ENCODE measurements around the gene C1orf167.

The C1orf167 gene

DNA sequence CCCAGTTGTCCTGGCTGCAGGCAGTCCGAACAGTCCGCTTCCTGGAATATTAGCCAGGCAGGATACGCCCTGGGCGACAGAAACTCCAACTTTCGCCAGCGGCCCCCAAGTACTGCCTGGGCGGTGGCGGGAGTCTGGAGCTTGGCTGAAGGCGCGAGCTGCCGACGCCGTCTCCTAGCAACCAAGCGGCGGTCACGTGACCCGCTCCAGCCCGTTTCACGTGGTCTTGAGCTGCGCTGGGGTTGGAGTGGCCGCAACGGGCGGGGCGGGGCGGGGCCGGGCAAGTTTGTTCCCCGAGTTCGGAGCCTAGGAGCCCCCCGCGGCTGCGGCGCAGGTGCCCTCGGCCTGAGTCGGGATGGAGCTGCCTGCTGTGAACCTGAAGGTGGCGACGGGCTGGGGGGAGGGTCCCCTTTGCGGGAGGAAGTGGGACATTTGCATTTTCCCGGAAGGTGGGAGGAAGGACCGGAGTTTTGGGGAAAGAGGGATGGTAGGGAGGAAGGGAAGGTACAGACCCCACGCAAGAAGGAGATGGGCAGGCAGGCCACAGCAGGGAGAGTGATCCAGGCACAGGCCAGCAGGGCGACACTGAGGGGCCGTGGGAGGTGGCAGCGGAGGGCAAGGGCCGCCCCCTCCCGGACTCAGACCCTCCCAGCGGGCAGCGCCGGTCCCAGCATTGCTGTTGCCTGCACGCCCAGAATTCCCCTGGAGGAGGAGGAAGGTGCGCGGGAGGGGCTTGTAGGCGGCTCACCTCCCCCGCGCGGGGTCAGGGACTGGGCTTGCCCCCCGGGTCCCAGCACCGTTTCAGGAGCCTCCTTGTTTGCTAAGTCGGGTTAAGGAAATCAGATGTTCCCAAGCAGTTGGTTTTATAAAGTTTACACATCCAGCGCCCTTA, 25.9 kb upstream of the C1orf167 start, which contains the start of gene AGTRAP:
AGTRAP (plus strand) TSS at position 283 of the 892 bp plus-strand sequence; CDS start at position 356, 73 bp downstream.
- DNase-seq (ENCODE audit: low read depth) = peak; percentile 72

DNA sequence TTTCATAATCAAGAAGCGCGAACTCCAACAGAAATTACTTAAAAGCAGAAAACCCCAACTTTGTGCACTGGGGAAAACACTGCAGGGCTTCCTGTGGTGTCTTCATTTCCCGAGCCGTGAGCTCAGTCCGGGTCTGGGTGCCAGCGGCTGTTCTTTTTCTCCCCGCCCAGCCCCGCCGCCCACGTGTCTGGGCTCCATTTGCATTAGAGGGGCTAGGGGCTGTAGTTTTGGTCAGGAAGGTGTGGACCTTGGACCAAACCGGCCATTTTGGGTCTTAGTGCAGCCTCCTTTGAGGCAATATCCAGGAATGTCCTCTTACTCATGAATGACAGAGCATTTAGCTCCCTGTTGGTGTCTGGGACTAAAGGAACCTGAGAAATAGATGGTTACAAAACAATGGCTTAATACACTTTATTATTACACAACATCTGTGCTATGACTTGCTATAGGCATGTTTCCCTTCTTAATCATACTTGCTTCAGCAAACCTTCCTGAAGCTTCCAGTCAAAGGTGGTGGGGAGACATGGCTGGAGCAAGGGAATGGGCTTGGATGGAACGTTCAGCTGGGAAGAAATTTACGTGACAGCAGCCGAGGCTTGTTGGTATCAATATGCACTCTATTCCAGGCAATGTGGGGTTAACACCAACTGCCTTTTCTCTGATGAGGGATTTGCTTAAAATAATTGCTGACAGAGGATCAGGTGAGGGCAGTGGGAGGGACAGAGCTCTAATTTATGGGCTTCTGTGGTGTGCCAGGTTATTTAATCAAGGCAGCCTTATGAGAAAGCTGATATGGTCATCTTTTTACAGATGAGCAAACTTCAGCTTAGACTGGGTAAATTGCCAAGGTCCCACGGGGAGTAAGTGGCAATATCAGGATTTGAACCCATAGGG, 25.0 kb upstream of the C1orf167 start:
- no peak for DNase-seq (ENCODE audit: low read depth)

DNA sequence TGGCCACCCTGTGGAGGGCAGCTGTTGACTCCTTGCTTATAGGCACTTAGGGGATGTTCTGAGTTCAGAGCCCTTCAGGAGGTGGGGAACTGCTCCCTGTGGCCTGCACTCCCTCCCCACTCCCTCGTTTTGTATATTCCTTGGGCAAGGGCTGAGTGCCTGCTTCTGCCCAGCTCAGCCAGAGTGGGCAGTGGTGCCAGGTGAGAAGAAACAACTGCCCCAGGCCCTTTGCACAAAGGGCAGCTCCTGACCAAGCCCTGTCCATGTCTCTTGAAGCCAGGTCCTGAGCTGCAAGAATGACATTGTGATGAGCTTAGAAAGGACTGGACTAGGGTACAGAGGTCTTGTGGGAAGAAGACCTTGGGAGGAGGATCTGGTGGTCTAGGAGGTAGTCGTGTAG, 23.9 kb upstream of the C1orf167 start:
- no peak for DNase-seq (ENCODE audit: low read depth)

GRCh38 chr1:11738783-11739182, 23.2 kb upstream of the C1orf167 start:
- DNase-seq (ENCODE audit: low read depth) = no peak

DNA sequence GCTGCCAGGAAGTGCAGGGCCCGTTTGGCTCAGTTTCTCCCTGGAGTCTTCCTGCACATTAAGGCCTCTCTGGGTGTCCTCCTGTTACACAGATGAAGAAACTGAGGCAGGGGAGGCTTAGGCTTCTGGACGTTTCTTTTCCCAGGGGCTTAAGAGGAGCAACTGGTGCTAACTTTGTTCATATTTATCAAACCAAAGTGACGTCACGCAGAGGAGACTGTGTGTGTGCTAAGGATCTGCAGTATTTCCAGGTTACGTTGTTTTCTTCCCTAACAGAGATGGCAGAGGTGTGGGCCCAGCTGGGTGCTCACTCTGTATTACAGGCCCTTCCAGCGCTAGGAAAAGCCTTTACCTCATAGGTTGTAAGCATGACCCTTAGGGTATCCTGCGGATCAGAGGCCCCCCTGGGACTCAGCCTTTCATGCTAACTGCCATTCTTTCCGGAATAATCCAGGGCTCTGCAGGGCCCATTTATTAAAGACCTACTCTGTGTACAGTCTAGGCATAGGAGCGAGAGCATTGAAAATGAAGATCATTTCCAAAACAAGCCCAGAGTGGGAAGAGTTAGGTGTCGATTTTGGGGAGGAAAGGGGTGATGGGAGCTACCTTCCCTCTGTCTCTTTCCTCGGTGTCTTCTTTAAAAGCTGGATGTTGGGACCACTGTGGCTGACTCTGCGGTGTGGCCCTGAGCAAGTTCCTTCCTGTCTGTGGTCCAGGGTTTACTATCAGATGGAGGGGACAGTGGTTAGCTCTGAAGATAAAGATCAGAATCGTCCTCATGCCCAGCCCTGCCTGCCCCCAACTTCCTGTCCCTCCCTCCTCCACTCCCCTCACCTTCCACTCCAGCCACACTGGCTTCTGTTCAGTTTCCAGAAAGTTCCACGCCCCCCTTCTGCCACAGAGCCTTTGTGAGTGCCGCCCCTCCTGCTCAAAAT, 21.5 kb upstream of the C1orf167 start:
- no peak for DNase-seq (ENCODE audit: low read depth)

GRCh38 chr1:11741482-11741881, 20.5 kb upstream of the C1orf167 start:
- no peak for DNase-seq (ENCODE audit: low read depth)

- no peak for DNase-seq (ENCODE audit: low read depth)
These were observed 20.0 kb upstream of the C1orf167 start for GRCh38 chr1:11741919-11742558.

GRCh38 chr1:11744287-11744686, 17.7 kb upstream of the C1orf167 start:
- no peak for DNase-seq (ENCODE audit: low read depth)

GRCh38 chr1:11746092-11746491, 15.9 kb upstream of the C1orf167 start:
- DNase-seq (ENCODE audit: low read depth) = no peak

DNA sequence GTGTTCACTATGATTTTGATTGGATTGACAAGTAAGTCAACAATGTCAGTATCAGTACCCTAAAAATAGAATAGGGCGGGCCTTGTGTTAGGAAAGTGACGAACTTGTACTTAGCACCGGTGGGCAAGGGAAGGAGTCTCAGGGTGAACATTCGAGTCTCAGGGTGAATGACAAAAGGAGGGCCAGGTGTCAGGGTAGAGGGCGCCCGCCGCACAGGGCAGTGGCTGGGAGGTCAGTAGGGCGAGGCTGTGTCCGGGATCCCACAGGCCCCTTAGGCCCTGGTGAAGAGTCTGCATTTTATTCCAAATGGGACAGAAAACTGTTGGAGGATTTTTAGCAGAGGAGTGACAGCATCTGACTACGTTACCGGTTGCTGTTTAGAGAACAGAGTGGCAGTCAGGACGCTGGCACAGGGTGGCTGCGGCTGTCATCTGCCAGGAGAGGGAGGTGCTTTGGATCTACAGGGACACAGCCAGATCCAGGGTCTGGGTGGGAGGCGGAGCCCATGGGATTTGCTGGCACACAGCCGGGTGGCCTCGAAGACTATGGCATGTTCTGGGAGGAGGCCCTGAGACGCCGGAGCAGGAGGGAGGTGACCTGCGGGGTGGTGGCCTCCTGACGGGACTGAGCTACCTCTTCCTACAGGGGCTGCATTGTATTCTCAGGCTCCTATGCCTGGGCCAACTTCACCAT, 15.1 kb upstream of the C1orf167 start:
- no peak for DNase-seq (ENCODE audit: low read depth)

DNA sequence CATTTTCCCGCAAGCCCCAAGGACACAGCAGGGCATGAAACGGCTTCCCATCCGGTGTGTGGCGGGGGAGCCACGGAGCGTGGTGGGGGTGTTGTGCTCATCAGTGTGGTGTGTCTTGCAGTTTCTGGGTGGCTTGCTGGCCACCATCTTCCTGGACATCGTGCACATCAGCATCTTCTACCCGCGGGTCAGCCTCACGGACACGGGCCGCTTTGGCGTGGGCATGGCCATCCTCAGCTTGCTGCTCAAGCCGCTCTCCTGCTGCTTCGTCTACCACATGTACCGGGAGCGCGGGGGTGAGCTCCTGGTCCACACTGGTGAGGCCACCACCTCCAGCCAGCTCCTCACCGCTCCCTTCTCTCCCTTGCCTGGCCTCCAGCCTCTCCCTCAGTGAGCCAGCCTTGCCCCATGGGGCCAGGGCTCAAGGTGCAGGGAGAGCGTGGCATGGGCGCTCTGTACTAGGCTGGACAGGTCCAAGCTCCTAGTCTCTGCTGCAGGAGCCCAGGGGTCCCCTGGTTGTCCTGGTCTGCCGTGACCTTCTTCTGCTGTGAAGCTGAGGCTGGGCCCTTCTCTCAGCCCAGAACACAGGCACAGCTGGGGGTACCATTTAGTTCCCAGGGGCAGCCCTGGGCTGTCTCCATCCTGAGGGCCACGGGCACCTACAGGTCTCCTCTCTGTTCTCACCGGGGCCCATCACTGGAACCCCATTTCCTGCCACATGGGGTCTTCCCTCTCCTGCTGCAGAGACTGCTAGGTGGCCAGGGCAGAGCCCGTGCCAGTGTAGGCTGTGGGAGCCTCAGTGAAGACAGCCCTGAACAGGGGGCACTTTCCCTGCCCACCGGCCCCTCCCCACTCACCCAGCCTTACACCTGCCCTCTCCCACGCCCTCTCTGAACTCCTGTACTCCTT, 13.4 kb upstream of the C1orf167 start:
- no peak for DNase-seq (ENCODE audit: low read depth)

DNA sequence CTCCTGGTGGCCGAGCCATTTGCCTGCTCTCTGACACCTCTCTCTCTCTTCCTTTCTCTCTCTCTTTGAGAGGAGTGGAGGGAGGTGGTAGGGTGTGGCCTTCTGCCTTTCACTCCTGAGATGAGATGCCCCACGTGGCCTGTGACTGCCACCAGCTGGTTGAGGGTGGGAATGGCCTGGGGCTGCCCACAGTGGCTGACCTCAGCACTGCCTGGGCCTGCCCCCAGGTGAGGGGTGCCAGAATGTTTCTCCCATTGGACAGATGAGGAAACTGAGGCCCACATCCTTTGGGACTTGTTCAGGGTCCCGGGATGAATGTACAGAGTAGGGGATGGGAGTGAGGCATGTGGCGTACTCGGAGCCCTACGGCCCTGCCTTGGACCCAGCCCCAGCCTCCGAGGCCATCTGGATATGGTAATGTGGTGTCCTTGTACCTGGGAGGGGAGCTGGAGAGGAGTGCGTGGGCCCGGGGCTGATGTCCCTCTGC, 12.7 kb upstream of the C1orf167 start:
- no peak for DNase-seq (ENCODE audit: low read depth)

- DNase-seq (ENCODE audit: low read depth) = no peak
These were observed 12.0 kb upstream of the C1orf167 start for GRCh38 chr1:11749996-11750395.

- DNase-seq (ENCODE audit: low read depth) = no peak
These were observed 10.9 kb upstream of the C1orf167 start for GRCh38 chr1:11751087-11751486.

DNA sequence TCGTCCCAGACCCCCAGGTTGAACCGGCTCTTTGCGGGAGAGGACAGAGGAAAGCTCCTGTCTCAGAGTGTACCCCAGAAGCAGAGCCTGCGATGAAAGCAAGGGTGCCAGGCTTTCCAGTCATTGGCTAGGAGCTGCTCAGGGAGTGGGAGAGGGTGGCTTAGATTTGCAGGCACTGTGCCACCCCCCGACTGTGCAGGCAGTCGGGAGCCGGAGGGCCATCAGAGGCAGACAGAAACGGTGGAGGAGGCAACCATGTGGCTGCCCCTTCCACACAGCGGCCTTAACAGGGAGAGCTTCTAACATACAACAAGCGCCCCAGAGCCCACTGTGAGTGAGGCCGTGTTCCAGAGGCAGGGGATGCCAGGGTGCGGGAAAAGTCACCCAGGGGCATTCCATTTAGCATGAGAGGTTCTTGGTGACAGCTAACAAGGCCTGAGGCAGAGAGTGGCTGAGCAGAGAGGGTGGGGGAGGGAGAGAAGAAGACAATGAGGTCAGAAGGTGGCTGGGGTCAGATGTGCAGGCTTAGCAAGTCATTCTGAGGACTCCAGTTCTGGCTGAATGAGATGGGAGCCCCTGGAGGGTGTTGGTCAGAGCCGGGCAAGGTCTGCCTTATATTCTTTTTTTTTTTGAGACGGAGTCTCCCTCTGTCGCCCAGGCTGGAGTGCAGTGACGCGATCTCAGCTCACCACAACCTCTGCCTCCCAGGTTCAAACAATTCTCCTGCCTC, 9.5 kb upstream of the C1orf167 start:
- no peak for DNase-seq (ENCODE audit: low read depth)

DNA sequence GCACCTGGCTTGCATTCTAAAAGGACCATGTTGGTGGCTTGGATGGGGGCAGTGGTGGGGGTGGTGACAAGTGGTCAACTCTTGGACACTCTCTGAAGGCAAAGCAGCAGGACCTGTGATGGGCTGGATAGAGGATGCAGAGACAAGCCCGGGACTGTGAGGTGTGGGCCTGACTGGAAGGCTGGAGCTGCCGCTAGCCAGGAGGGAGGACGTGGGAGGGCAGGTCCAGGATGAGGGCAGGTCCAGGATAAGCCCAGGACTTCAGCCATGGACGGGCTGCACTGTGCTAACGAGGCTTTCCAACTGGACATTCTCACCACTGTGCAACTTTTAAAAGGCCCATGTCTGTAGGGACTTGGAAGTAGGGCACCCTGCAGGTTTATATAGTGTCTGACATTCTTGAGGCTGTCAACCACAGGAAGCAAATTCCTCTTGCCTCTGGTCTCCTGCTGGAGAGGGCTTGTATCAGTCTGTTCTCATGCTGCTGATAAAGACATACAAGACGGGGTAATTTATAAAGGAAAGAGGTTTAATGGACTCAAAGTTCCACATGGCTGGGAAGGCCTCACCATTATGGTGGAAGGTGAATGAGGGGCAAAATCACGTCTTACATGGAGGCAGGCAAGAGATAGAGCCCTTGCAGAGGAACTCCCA, 8.3 kb upstream of the C1orf167 start:
- no peak for DNase-seq (ENCODE audit: low read depth)

DNA sequence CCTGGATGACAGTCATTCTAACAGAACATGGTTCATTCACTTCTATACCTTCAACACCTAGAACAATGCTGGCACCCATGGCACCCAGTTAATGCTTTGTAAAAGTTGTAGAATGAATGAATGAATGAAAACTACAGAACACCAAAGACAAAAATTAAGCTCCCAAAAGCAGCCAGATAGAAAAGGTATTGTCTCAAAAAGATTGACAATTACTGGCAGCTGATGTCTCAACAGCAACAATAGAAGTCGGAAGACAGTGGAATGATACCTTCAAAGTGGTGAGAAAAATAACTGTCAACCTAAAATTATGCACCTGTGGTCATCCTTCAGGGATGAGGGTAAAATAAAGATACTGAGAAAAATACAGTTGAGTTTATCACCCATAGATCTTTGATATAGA, 4.9 kb upstream of the C1orf167 start:
- DNase-seq (ENCODE audit: low read depth) = no peak

- no peak for DNase-seq (ENCODE audit: low read depth)
These were observed 2.2 kb upstream of the C1orf167 start for GRCh38 chr1:11759791-11760190.
